PC-9 (cell line): ENCODE measurements around the gene TENT5C.

ENCODE experiments used
- EZH2 ChIP-seq: fragments of 200-600 bp; sonication (generic); IDR thresholded peaks from 2 replicates; pipeline ENCODE4 v1.8.0; 2017; ENCODE audit warnings: antibody characterized with exemption, low read depth
- TF ChIP-seq, protein P1 (sequence below): fragments of 200-600 bp; sonication (generic); conservative IDR thresholded peaks from 2 replicates; pipeline ENCODE4 v1.6.1; 2017; ENCODE audit warnings: mixed run types, antibody characterized with exemption, mild to moderate bottlenecking, moderate library complexity

GRCh38 chr1:117563492-117563875 lies 42.4 kb upstream of the TENT5C start:
- no peak for TF ChIP-seq EZH2
- TF ChIP-seq, protein P1, sequence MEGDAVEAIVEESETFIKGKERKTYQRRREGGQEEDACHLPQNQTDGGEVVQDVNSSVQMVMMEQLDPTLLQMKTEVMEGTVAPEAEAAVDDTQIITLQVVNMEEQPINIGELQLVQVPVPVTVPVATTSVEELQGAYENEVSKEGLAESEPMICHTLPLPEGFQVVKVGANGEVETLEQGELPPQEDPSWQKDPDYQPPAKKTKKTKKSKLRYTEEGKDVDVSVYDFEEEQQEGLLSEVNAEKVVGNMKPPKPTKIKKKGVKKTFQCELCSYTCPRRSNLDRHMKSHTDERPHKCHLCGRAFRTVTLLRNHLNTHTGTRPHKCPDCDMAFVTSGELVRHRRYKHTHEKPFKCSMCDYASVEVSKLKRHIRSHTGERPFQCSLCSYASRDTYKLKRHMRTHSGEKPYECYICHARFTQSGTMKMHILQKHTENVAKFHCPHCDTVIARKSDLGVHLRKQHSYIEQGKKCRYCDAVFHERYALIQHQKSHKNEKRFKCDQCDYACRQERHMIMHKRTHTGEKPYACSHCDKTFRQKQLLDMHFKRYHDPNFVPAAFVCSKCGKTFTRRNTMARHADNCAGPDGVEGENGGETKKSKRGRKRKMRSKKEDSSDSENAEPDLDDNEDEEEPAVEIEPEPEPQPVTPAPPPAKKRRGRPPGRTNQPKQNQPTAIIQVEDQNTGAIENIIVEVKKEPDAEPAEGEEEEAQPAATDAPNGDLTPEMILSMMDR, result no peak
